Immature natural killer cell (primary cell): ENCODE results near the gene TNS1. TPM values are rescaled to one million over a fixed set of nuclear protein-coding genes. Genes with fewer than 3 reads are reported as not detected.

Experiments
- DNase-seq, 3 donors: peaks; one replicate each; pipeline ENCODE4 v3.0.0; 2022; ENCODE audit warnings: mixed read lengths in 1 of 3
- H3K27ac Mint-ChIP-seq, 6 donors: one replicate each; pipeline ENCODE4 v1.8.0; 2020; ENCODE audit warnings: mixed read lengths in 6 of 6, mild to moderate bottlenecking in 5 of 6, inconsistent platforms in 4 of 6, moderate library complexity in 3 of 6
- H3K27me3 Mint-ChIP-seq, 3 donors: one replicate each; pipeline ENCODE4 v1.8.0; 2020 to 2021; ENCODE audit warnings: low read depth in 3 of 3, mild to moderate bottlenecking in 3 of 3, mixed read lengths in 3 of 3, moderate library complexity in 3 of 3, inconsistent platforms in 1 of 3
- H3K36me3 Mint-ChIP-seq, 3 donors: one replicate each; pipeline ENCODE4 v1.8.0; 2020; ENCODE audit warnings: mixed read lengths in 3 of 3, inconsistent platforms in 2 of 3, mild to moderate bottlenecking in 2 of 3
- H3K4me1 Mint-ChIP-seq, 2 donors: one replicate each; pipeline ENCODE4 v1.8.0; 2020; ENCODE audit warnings: inconsistent platforms in 2 of 2, mild to moderate bottlenecking in 2 of 2, mixed read lengths in 2 of 2, moderate library complexity in 1 of 2
- H3K4me3 Mint-ChIP-seq, 5 donors: one replicate each; pipeline ENCODE4 v1.8.0; 2020; ENCODE audit warnings: mild to moderate bottlenecking in 5 of 5, mixed read lengths in 5 of 5, inconsistent platforms in 3 of 5, moderate library complexity in 3 of 5
- H3K9me3 Mint-ChIP-seq, 6 donors: one replicate each; pipeline ENCODE4 v1.8.0; 2020; ENCODE audit warnings: mild to moderate bottlenecking in 6 of 6, mixed read lengths in 6 of 6, inconsistent platforms in 4 of 6, moderate library complexity in 3 of 6
- polyA plus RNA-seq, 3 donors: library from polyadenylated mRNA; unstranded; fragments of 300-500 nt; fragmentation: Illumina TruSeq; gene quantifications; one replicate each; pipeline ENCODE4 v1.2.3, GENCODE V29; 2021

TNS1 gene
- polyA plus RNA-seq, 3 donors from 2014 or later: 0.40 TPM; not detected in 2

DNA sequence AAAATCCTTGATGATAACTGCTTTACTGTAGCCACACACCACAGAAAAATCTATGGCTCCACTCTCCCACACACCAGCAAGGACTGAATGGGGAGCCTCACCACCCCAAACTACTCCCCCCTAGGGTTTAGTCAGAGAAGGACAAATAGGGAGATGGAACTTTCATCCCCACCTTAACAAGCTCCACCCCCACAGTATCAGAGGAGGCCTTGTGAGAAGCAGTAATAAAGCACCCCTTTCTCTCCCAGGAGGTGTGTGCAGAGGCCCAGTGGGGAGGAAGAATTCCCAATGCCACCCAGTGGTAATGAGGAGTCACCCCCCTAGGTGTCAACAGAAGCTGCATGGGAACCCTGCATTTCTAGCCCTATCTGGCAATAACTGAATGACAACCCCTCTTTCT lies 224.9 kb downstream of the TNS1 start:
- Mint-ChIP-seq H3K9me3 (peaks cover 0 to 3% (median 0%) of the 10 kb centered on the region in 6 donors), H3K4me3 (no peak overlapping the region)
- no peak for DNase-seq

DNA sequence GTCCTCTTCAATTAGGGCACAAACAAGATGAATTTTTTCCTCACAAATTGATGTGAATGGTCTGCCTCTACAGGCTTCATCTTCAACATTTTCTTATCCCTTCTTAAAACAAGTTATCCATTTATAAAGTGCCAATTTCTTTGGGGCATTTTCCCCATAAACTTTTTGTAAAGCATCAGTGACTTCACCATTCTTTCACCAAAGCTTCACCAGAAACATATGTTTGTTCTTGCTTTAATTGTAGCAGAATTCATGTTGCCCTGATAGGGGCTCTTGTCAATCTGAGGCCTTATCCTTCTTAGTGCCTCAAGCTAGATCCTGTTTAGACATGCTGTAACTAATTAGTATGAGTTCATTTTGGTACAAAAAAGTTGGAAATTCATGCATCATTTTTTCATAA lies 226.2 kb downstream of the TNS1 start:
- no peaks in the 10 kb centered on the region for H3K4me1 Mint-ChIP-seq
- no peak for DNase-seq
- peaks cover 0 to 4% (median 0%) of the 10 kb centered on the region in 3 donors for H3K36me3 Mint-ChIP-seq
- no peaks in the 10 kb centered on the region for H3K9me3 Mint-ChIP-seq
- no peak overlapping the region for H3K4me3 Mint-ChIP-seq
- peaks cover 0 to 3% (median 0%) of the 10 kb centered on the region in 3 donors for H3K27me3 Mint-ChIP-seq
- no peak overlapping the region for H3K27ac Mint-ChIP-seq

More for the DNA sequence above, 224.9 kb downstream of the TNS1 start:
- H3K36me3 Mint-ChIP-seq: peaks cover 0 to 4% (median 0%) of the 10 kb centered on the region in 3 donors
- H3K27me3 Mint-ChIP-seq: peaks cover 0 to 3% (median 0%) of the 10 kb centered on the region in 3 donors
- no peaks in the 10 kb centered on the region for H3K4me1 Mint-ChIP-seq
- H3K27ac Mint-ChIP-seq: no peak overlapping the region

DNA sequence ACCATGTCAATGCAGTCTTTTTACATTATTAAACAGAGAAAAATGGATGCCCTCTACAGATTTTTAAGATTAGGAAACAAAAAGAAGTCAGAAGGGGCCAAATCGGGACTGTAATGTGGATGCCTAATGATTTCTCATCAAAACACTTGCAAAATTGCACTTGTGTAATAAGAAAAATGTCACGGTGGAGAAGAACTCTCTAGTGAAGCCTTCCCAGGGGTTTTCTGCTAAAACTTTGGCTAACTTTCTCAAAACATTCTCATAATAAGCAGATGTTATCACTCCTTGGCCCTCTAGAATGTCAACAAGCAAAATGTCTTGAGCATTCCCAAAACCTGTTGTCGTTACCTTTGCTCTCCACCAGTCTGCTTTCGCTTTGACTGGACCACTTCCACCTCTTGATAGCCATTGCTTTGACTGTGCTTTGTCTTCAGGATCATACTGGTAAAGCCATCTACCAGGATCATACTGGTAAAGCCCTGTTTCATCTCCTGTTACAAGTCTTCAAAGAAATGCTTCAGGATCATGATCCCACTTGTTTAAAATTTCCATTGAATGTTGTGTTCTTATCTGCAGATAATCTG lies 226.8 kb downstream of the TNS1 start:
- H3K4me3 Mint-ChIP-seq: no peak overlapping the region
- H3K27ac Mint-ChIP-seq: no peak overlapping the region
- H3K27me3 Mint-ChIP-seq: peaks cover 0 to 3% (median 0%) of the 10 kb centered on the region in 3 donors
- H3K4me1 Mint-ChIP-seq: no peaks in the 10 kb centered on the region
- DNase-seq: no peak
- no peaks in the 10 kb centered on the region for H3K9me3 Mint-ChIP-seq
- peaks cover 0 to 4% (median 0%) of the 10 kb centered on the region in 3 donors for H3K36me3 Mint-ChIP-seq

DNA sequence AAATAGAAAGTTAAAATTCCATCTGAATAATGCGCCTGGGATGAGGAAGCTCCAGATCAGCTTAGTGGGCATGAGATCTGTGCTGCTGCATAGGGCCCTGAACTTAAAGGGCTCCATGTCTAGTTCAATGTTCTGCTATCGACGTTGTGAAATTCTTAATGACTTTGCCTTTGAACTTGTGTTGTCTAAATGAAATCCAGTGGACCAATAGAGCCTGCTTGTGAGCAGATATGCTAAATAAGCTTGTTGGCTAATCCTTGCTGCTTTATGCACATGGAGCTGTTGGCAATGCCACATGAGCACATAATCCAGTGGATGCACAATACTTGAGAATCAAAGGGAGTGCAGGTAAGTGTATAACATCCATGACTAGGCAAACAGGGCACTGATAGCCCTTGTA lies 228.6 kb downstream of the TNS1 start:
- Mint-ChIP-seq H3K27me3 (peaks cover 0 to 6% (median 2%) of the 10 kb centered on the region in 3 donors), H3K36me3 (peaks cover 0 to 4% (median 0%) of the 10 kb centered on the region in 3 donors), H3K4me1 (no peaks in the 10 kb centered on the region), H3K9me3 (no peaks in the 10 kb centered on the region), H3K4me3 (no peak overlapping the region), H3K27ac (no peak overlapping the region)
- no peak for DNase-seq

DNA sequence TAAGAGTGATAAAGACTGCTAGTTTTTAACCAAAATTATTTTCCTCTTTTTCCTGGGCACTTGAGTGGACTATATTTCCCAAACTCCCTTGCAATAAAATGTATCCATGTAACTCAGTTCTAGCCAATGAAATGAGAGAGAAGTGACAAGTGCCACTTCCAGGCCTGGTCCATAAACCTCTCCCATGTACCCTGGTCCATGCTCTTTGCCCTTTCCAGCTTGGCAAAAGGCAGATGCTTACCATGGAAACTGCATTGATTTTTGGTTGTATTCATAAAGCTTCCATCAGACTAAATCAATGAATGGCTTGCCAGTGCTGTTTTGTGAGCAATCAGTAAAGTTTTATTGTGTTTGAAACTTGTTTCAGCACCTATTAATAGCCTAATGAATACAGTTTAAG lies 229.3 kb downstream of the TNS1 start:
- no peak overlapping the region for H3K4me3 Mint-ChIP-seq
- peaks cover 0 to 6% (median 2%) of the 10 kb centered on the region in 3 donors for H3K27me3 Mint-ChIP-seq
- H3K9me3 Mint-ChIP-seq: no peaks in the 10 kb centered on the region
- no peaks in the 10 kb centered on the region for H3K4me1 Mint-ChIP-seq
- H3K27ac Mint-ChIP-seq: no peak overlapping the region
- no peak for DNase-seq
- peaks cover 0 to 4% (median 0%) of the 10 kb centered on the region in 3 donors for H3K36me3 Mint-ChIP-seq

DNA sequence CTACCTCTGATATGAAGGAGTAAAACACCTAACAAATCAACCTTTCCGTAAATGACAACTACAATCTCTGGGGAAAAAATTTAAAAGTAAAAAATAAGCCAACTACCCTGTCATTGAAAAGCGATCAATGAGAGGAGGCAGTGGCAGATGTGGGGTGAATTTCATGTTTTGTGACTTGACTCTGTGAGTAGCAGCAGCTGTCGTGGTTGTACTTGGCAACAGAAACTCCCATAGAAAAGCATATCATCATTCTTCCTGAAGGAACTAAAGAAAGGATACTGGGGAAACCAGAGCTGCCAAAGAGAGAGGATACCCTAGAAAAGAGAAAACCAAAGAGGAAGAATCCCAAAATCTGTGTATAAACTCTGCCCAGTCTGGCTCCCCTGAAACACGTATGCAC lies 236.4 kb downstream of the TNS1 start:
- Mint-ChIP-seq H3K4me3 (no peak overlapping the region), H3K36me3 (peaks cover 3 to 6% (median 4%) of the 10 kb centered on the region in 3 donors), H3K27ac (no peak overlapping the region), H3K4me1 (no peaks in the 10 kb centered on the region), H3K27me3 (peaks cover 4 to 15% (median 10%) of the 10 kb centered on the region in 3 donors), H3K9me3 (peaks cover 8 to 25% (median 15%) of the 10 kb centered on the region in 6 donors)
- no peak for DNase-seq

DNA sequence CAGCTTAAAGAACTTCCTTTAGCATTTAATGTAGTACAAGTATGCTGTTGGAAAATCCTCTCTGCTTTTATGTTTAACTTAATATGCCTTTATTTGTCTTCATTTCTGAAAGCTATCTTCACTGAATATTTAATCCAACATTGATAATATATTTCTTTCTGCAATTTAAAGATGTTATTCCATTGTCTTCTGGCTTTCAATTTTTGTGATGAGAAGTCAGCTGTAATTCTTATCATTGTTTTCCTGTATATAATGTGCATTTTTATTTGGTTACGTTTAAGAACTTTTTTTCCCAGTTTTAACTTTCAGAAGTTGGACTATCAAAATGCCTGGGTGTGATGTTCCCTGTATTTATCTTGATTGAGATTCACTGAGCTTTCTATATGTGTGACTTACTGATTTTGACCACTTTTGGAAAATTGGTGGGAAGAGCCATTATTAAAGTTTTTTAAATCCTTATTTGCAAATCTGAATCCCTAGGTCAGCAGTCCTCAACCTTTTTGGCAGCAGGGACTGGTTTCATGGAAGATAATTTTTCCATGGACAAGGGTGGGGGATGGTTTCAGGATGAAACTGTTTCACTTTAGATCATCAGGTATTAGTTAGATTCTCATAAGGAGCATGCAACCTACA lies 241.0 kb downstream of the TNS1 start:
- DNase-seq: no peak
- peaks cover 8 to 25% (median 15%) of the 10 kb centered on the region in 6 donors for H3K9me3 Mint-ChIP-seq
- H3K36me3 Mint-ChIP-seq: peaks cover 0 to 4% (median under 1%) of the 10 kb centered on the region in 3 donors
- no peaks in the 10 kb centered on the region for H3K4me1 Mint-ChIP-seq
- no peak overlapping the region for H3K27ac Mint-ChIP-seq
- no peak overlapping the region for H3K4me3 Mint-ChIP-seq
- peaks cover 0 to 13% (median 11%) of the 10 kb centered on the region in 3 donors for H3K27me3 Mint-ChIP-seq

DNA sequence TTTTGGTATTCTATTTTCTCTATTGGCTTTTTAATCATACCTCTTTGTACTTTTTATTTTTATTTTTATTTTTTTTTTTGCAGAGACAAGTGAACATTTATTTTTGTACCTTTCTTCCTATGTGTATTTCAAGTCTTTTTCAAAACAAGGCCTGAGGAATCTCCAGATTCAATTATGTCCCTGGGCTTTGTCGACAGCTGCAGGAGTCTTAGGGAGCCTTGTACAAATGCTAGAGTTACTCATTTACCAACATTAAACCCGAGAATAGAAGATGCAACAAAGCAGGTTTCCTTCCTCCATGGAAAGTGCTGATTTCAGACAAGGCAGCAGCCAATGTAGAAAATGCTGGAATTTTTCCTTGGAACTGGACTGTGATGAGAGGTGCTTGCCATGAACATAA lies 242.8 kb downstream of the TNS1 start:
- H3K36me3 Mint-ChIP-seq: no peaks in the 10 kb centered on the region
- H3K4me1 Mint-ChIP-seq: peaks cover 9 to 12% of the 10 kb centered on the region in 2 donors

DNA sequence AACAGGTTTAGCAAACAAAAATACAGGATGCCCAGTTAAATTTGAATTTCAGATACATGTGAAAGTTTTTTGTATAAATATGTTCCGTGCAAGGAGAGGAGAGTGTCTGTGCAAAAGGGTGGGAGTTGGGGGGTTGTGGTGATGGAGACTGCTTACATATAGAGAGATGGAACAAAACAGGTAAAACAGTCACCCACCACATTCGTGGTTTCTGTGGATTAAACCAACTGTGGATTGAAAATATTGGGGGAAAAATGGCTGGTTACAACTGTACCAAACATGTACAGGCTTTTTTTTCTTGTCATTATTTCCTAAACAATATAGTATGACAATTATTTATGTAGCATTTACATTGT lies 245.7 kb downstream of the TNS1 start:
- Mint-ChIP-seq H3K9me3 (peaks cover under 1 to 7% (median 5%) of the 10 kb centered on the region in 6 donors), H3K36me3 (no peaks in the 10 kb centered on the region), H3K27ac (no peak overlapping the region), H3K27me3 (peaks cover 3 to 5% (median 3%) of the 10 kb centered on the region in 3 donors), H3K4me1 (peaks cover 11 to 15% of the 10 kb centered on the region in 2 donors), H3K4me3 (no peak overlapping the region)
- DNase-seq: no peak

More for the DNA sequence above, 242.8 kb downstream of the TNS1 start:
- Mint-ChIP-seq H3K4me3 (no peak overlapping the region), H3K27me3 (peaks cover under 1 to 13% (median 4%) of the 10 kb centered on the region in 3 donors), H3K27ac (no peak overlapping the region), H3K9me3 (peaks cover 8 to 25% (median 14%) of the 10 kb centered on the region in 6 donors)
- no peak for DNase-seq

DNA sequence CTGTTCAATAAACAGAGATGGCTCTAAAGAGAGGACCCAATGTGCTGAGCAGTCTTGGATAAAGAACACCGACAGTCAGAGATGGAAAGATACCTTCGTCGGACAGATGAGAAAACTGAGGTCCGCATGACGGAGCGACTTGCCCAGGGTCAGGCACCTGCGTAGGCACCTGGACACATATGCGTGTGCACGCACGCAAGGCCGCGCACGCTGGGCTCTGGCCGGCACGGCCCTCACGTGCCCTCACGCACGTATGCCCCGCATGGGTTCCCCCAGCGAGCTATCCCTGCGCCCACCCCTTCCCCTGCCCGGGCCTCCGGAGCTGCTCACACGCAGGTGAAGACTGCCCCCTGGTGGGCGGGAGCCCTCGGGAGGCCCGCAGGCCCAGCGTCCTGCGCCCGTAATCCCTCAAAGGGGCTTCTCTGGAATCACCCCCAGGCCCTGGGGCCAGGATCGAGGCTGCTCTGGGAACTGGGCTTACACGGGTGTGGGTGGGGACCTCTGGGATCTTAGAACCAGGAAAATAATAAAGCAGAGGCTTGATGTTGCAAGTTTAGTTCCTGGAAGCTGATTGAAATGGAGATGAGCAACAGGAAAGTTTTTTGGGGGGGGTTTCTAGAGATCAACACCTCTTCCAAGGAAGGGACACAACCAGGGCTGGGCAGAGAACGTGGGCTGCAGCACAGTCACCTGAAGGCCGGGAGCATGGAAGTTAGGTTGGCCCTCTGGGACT lies 246.3 kb downstream of the TNS1 start:
- DNase-seq: peak; percentile 30 to 43 (median 30)
- Mint-ChIP-seq H3K36me3 (no peaks in the 10 kb centered on the region), H3K9me3 (peaks cover 0 to 2% (median under 1%) of the 10 kb centered on the region in 6 donors), H3K27ac (no peak overlapping the region), H3K4me1 (peaks cover 11 to 15% of the 10 kb centered on the region in 2 donors), H3K4me3 (peak overlapping the region in 2 of 5 donors; percentile 37 to 42), H3K27me3 (peaks cover 3 to 6% (median 5%) of the 10 kb centered on the region in 3 donors)

DNA sequence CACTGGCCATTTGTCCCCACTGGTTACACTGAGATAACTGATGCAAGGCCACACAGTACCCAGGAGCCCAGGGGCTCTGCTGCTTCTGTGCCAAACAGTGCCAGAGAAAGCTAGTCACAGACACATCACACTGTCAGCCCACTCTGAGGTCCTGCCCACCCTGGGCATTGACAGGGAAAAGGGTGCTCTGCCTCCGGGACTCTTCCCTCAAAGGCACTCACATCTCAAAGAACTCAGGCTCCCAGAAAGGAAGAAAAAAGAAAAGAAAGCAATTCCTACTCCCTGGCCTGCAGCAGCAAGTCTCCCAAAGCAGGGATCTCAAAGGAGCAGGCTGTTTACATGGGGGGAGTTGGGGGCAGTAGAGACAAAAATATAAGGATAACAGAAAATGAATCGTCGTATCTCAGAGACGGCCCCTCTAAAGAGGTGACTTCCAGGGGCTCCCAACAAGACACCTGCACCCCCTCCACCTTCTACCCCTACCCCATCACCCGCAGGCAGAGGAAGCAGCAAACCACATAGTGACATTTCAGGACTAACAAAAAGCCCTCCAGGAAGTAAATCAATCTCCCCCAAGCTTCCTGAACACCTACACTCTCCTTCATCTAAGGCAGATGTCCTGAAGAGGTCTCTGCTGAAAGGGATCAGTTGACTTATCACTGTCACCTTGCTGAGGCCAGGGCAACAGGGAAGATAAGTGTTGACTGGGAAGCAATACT lies 247.6 kb downstream of the TNS1 start:
- Mint-ChIP-seq H3K36me3 (no peaks in the 10 kb centered on the region), H3K27ac (no peak overlapping the region), H3K4me3 (no peak overlapping the region), H3K27me3 (peaks cover 3 to 6% (median 5%) of the 10 kb centered on the region in 3 donors), H3K9me3 (no peaks in the 10 kb centered on the region), H3K4me1 (peaks cover 11 to 15% of the 10 kb centered on the region in 2 donors)
- no peak for DNase-seq

DNA sequence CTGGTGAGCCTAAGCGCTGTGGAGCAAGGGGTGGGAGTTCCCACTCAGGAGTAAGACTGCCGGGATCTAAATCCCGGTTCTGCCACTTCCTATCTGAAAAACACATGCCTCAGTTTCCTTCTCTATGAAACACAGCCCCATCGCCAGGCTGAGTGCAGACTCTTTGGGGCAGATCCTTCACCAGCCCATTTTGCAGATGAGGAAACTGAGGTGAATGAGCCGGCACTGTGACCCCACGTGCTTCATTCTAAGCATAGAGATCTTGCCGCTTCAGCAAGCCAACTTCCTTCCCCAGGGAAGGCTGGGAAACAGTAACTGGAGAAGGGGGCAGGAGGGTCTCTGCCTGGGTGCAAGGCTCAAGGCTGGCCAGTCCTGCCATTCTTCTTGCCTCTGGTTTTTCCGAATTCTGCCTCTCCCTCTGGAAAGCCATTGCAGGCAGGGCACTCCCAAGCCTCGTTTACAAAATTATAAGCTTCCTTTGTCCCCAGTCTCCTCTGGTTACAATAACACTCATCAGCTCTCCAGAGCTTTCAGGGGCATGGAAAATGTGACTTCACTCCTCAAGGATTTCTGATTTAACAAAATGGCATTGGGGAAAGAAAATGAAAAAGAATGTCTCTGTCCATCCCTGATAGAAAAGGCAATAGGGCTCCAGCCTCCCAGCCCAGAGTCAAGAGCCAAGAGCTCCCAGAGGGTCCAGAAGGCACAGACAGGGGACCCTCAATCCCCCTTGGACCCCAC lies 249.2 kb downstream of the TNS1 start:
- H3K4me3 Mint-ChIP-seq: no peak overlapping the region
- H3K4me1 Mint-ChIP-seq: peaks cover 11 to 15% of the 10 kb centered on the region in 2 donors
- no peaks in the 10 kb centered on the region for H3K36me3 Mint-ChIP-seq
- DNase-seq: no peak
- no peaks in the 10 kb centered on the region for H3K9me3 Mint-ChIP-seq
- peaks cover 3 to 8% (median 6%) of the 10 kb centered on the region in 3 donors for H3K27me3 Mint-ChIP-seq
- H3K27ac Mint-ChIP-seq: no peak overlapping the region
